Aortic smooth muscle cell (primary cell): ENCODE data around the gene ZFP57. TPM values are rescaled to one million over a fixed set of nuclear protein-coding genes. Genes with fewer than 3 reads are reported as not detected.

ENCODE experiments used
- total RNA-seq: library from RNA; depleted of rRNA; stranded (reverse); fragments of >200 nt; gene quantifications from 2 replicates; pipeline ENCODE4 v1.2.3, GENCODE V29; 2014

ZFP57 gene
- total RNA-seq = 0.13 TPM in 1 of 2 replicates, not detected in the other

DNA sequence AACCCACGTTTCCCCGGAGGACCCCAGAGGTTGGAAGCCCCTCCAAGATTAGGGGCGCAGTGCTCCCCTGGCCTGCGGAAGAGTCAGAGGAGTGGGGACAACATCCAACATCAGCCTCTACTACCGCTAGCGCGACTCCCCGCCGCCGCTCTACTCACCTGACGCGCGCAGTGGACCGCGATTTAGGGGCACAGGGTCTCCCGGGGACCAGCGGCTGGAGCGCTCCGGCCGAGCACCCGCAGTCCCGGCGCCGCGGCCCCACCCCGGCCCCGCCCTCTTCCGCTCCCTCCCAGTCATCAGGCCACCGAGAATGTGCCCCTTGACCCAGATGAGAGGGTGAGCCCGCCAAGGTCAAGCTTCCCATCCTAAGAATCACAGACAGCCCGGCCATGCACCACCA lies at the start of gene ZFP57:
ZFP57 (minus strand) TSS at position 249 of the 400 bp plus-strand sequence. CDS start 4,149 bp downstream, outside the sequence.

DNA sequence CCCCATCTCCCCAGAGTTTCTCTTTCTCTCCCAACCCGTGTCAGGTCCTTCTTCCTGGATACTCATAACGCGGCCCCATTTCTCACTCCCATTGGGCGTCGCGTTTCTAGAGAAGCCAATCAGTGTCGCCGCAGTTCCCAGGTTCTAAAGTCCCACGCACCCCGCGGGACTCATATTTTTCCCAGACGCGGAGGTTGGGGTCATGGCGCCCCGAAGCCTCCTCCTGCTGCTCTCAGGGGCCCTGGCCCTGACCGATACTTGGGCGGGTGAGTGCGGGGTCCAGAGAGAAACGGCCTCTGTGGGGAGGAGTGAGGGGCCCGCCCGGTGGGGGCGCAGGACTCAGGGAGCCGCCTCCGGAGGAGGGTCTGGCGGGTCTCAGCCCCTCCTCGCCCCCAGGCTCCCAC lies 42.3 kb upstream of the ZFP57 start, which contains the start of gene HLA-F:
HLA-F (plus strand) TSS at position 173 of the 404 bp plus-strand sequence; CDS start at position 203, 30 bp downstream.

DNA sequence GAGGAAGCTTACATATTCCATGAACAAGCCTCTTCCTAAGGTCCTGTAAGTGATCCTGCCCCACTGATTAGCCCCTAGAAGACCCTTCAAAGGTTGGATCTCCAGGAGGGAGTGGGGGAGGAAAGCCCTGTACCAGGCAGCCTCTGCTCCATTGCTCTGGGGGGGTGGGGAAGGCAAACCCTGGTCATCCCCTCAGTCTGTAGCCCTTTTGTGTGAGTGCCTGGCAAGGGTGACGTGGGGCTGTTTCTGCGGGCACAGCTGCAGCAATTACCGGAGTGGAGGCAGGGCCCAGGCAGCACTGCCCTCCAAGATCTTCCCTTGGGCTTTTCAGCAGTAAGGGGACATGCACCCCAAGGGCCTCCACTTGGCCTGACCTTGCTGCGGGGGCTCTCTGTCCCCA lies 24.2 kb downstream of the ZFP57 start, which contains the start of gene MOG:
MOG (plus strand) TSS at position 295 of the 400 bp plus-strand sequence. CDS start 118 bp downstream, outside the sequence.

DNA sequence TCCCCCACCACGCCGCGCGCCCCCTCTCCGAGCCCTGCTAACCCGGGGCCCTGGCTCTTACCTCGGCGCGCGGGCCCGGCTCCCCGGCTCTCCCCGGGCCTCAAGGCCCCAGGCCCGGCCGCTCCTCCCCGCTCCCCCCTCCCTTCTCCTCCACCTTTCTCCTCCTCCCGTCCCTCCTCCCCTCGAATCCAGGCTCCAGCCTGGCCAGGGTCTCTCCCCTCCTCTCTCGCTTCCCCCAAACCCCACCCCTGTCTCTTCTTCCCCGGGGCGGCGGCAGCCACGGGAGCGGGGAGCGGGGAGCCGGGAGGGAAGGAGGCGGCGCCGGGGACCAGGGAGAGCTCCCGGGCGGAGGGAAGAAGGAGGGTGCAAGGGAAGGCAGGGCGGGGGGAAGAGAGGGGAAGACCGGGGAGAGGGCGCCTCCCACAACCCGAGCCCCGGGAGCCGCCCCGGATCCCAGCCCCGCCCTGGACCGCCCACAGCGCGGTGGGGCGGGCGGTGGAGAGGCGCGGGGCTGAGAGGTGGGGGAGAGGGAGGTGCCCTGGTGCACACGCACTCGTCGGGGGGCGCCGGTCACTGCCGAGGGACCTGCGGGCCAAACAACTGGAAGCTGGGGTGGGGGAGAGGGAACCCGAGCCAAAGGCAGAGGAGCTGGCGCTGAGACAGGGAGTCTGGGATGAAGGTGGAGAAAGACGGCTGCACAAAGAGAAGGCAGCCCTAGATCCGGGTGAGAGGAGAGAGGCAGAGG lies 48.0 kb downstream of the ZFP57 start, which contains the start of gene GABBR1:
GABBR1 (minus strand) TSS at position 395 of the 745 bp plus-strand sequence. CDS start 798 bp downstream, outside the sequence.

Other genes with a start within 250 kb of the ZFP57 start
- gene OR10C1, start 241.8 kb downstream of the ZFP57 start, total RNA-seq = not detected in 2 replicates
- gene OR11A1, start 224.1 kb downstream of the ZFP57 start, total RNA-seq = not detected in 2 replicates
- gene OR2H1, start 224.0 kb downstream of the ZFP57 start, total RNA-seq = not detected in 2 replicates
- not detected in 2 replicates for gene MAS1L, start 193.2 kb downstream of the ZFP57 start, total RNA-seq
- gene UBD, start 121.4 kb downstream of the ZFP57 start, total RNA-seq = not detected in 2 replicates
- gene OR2H2, start 96.0 kb downstream of the ZFP57 start, total RNA-seq = not detected in 2 replicates
- gene GABBR1, start 48.0 kb downstream of the ZFP57 start, total RNA-seq = 10.3 and 11.4 TPM in 2 replicates
- not detected in 2 replicates for gene MOG, start 24.1 kb downstream of the ZFP57 start, total RNA-seq
- 40.4 and 41.5 TPM in 2 replicates for gene HLA-F, start 42.3 kb upstream of the ZFP57 start, total RNA-seq
- not detected in 2 replicates for gene HLA-G, start 146.7 kb upstream of the ZFP57 start, total RNA-seq